IPS DF 6.9 (cell line): Measurements from ENCODE around the gene KIF19.

Experiments
- DNase-seq: peaks from one replicate; pipeline ENCODE4 v3.0.0-alpha.2; 2013; ENCODE audit warnings: low read depth, low spot score
- H3K27ac ChIP-seq: one replicate; pipeline ENCODE4 v1.5.1; 2013; ENCODE audit warnings: low read length, control low read depth
- H3K27me3 ChIP-seq: 2 replicates; pipeline ENCODE4 v1.6.1; 2013; ENCODE audit warnings: mild to moderate bottlenecking, low read length; ENCODE audit not compliant: control insufficient read depth, insufficient read depth
- H3K36me3 ChIP-seq: 2 replicates; pipeline ENCODE4 v1.6.1; 2013; ENCODE audit warnings: low read length; ENCODE audit not compliant: control insufficient read depth, insufficient read depth
- H3K4me1 ChIP-seq: 2 replicates; pipeline ENCODE4 v1.6.1; 2013; ENCODE audit warnings: low read length; ENCODE audit not compliant: control insufficient read depth, insufficient read depth
- H3K4me3 ChIP-seq: 2 replicates; pipeline ENCODE4 v1.5.1; 2013; ENCODE audit warnings: mild to moderate bottlenecking, low read length
- H3K9me3 ChIP-seq: 2 replicates; pipeline ENCODE4 v1.6.1; 2013; ENCODE audit warnings: low read length, inconsistent platforms; ENCODE audit not compliant: control insufficient read depth, insufficient read depth
- WGBS: extraction: QIAGEN DNeasy Blood & Tissue Kit; methylation state at CpG from one replicate; pipeline ENCODE4 v1.1.7; 2013; ENCODE audit warnings: mixed read lengths, missing lambda C conversion rate; ENCODE audit not compliant: insufficient read length, insufficient coverage; 5-methylcytosine and 5-hydroxymethylcytosine counted together

KIF19 gene

GRCh38 chr17:74337834-74338500 is 11.9 kb downstream of the KIF19 start:
- DNase-seq, result no peak
- Histone ChIP-seq H3K9me3 (no peaks in the 10 kb centered on the region), H3K4me1 (peaks cover 2% of the 10 kb centered on the region; the same call in 1 of the 2 replicates), H3K27me3 (no peaks in the 10 kb centered on the region), H3K4me3 (no peak overlapping the region), H3K36me3 (no peaks in the 10 kb centered on the region), H3K27ac (no peak overlapping the region)
- WGBS, result no CpG with 5 or more reads among the region's 12 CpGs

- no peaks in the 10 kb centered on the region for H3K9me3 ChIP-seq
- WGBS, result no CpG with 5 or more reads among the region's 19 CpGs
- no peak overlapping the region for H3K27ac ChIP-seq
- no peaks in the 10 kb centered on the region for H3K27me3 ChIP-seq
- DNase-seq, result no peak
- H3K4me3 ChIP-seq, result no peak overlapping the region
- H3K4me1 ChIP-seq, result peaks cover 2% of the 10 kb centered on the region; the same call in 1 of the 2 replicates
- H3K36me3 ChIP-seq, result no peaks in the 10 kb centered on the region
Measured at GRCh38 chr17:74339537-74340195, 13.6 kb downstream of the KIF19 start.

GRCh38 chr17:74340470-74341023 is 14.5 kb downstream of the KIF19 start:
- no peak for DNase-seq
- H3K4me1 ChIP-seq, result peaks cover 2% of the 10 kb centered on the region; the same call in 1 of the 2 replicates
- no peak overlapping the region for H3K4me3 ChIP-seq

GRCh38 chr17:74342224-74342623 is 16.2 kb downstream of the KIF19 start:
- WGBS, result no CpG with 5 or more reads among the region's 10 CpGs

More at GRCh38 chr17:74340470-74341023, 14.5 kb downstream of the KIF19 start:
- H3K36me3 ChIP-seq, result no peaks in the 10 kb centered on the region
- WGBS, result no CpG with 5 or more reads among the region's 13 CpGs
- no peak overlapping the region for H3K27ac ChIP-seq
- H3K27me3 ChIP-seq, result no peaks in the 10 kb centered on the region
- H3K9me3 ChIP-seq, result no peaks in the 10 kb centered on the region

GRCh38 chr17:74343121-74343520 is 17.1 kb downstream of the KIF19 start:
- H3K27ac ChIP-seq, result no peak overlapping the region
- no peak overlapping the region for H3K4me3 ChIP-seq
- no peaks in the 10 kb centered on the region for H3K36me3 ChIP-seq
- H3K4me1 ChIP-seq, result peaks cover 2% of the 10 kb centered on the region; the same call in 1 of the 2 replicates
- no CpG with 5 or more reads among the region's 8 CpGs for WGBS
- no peaks in the 10 kb centered on the region for H3K27me3 ChIP-seq
- no peak for DNase-seq
- no peaks in the 10 kb centered on the region for H3K9me3 ChIP-seq

More at GRCh38 chr17:74342224-74342623, 16.2 kb downstream of the KIF19 start:
- no peaks in the 10 kb centered on the region for H3K27me3 ChIP-seq
- H3K4me1 ChIP-seq, result peaks cover 2% of the 10 kb centered on the region; the same call in 1 of the 2 replicates
- no peaks in the 10 kb centered on the region for H3K36me3 ChIP-seq
- no peaks in the 10 kb centered on the region for H3K9me3 ChIP-seq
- DNase-seq, result no peak
- H3K4me3 ChIP-seq, result no peak overlapping the region
- H3K27ac ChIP-seq, result no peak overlapping the region

- DNase-seq, result no peak
- Histone ChIP-seq H3K4me3 (no peak overlapping the region), H3K9me3 (no peaks in the 10 kb centered on the region), H3K27ac (no peak overlapping the region), H3K4me1 (peaks cover 2% of the 10 kb centered on the region; the same call in 1 of the 2 replicates), H3K27me3 (no peaks in the 10 kb centered on the region), H3K36me3 (no peaks in the 10 kb centered on the region)
- no CpG with 5 or more reads among the region's 9 CpGs for WGBS
Measured at GRCh38 chr17:74343526-74344284, 17.7 kb downstream of the KIF19 start.

- no peak for DNase-seq
- WGBS, result no CpG with 5 or more reads among the region's 21 CpGs
- H3K4me3 ChIP-seq, result no peak overlapping the region
Measured at GRCh38 chr17:74344658-74345057, 18.6 kb downstream of the KIF19 start.

GRCh38 chr17:74345433-74346241 is 19.6 kb downstream of the KIF19 start:
- Histone ChIP-seq H3K4me1 (peaks cover 2% of the 10 kb centered on the region; the same call in 1 of the 2 replicates), H3K4me3 (no peak overlapping the region), H3K27me3 (no peaks in the 10 kb centered on the region), H3K9me3 (no peaks in the 10 kb centered on the region), H3K27ac (no peak overlapping the region), H3K36me3 (no peaks in the 10 kb centered on the region)
- no peak for DNase-seq
- WGBS, result no CpG with 5 or more reads among the region's 13 CpGs

More at GRCh38 chr17:74344658-74345057, 18.6 kb downstream of the KIF19 start:
- H3K4me1 ChIP-seq, result peaks cover 2% of the 10 kb centered on the region; the same call in 1 of the 2 replicates
- H3K27ac ChIP-seq, result no peak overlapping the region
- H3K9me3 ChIP-seq, result no peaks in the 10 kb centered on the region
- H3K36me3 ChIP-seq, result no peaks in the 10 kb centered on the region
- no peaks in the 10 kb centered on the region for H3K27me3 ChIP-seq

- Histone ChIP-seq H3K9me3 (no peaks in the 10 kb centered on the region), H3K4me3 (no peak overlapping the region), H3K4me1 (0 out of 2 replicates have a peak, but pooled peaks cover 1% of the 10 kb centered on the region), H3K27ac (no peak overlapping the region), H3K36me3 (no peaks in the 10 kb centered on the region), H3K27me3 (peaks cover 12% of the 10 kb centered on the region)
- no peak for DNase-seq
- no CpG with 5 or more reads among the region's 14 CpGs for WGBS
Measured at GRCh38 chr17:74347646-74348045, 21.6 kb downstream of the KIF19 start.
